ENCODE data around the gene MACROD2.

Gene MACROD2

GRCh38 chr20:13996265-13996664 is 949 bp downstream of the MACROD2 start:
- Histone ChIP-seq H3K9ac (no peak overlapping the region), H3K4me3 (ENCODE audit: low read depth, low read length) (peak overlapping the region; percentile 55), H3K27ac (peak overlapping the region; percentile 36), H3K4me1 (no peaks in the 10 kb centered on the region), H2AFZ (peak overlapping the region; percentile 90), H3K36me3 (ENCODE audit: control insufficient read depth, insufficient read depth, low read length) (no peaks in the 10 kb centered on the region), H3K79me2 (no peaks in the 10 kb centered on the region), H3K9me3 (ENCODE audit: control insufficient read depth, low read length) (peaks cover 4% of the 10 kb centered on the region), H3K27me3 (ENCODE audit: control insufficient read depth, insufficient read depth, low read length) (no peaks in the 10 kb centered on the region), H3K4me2 (ENCODE audit: low read length) (peak overlapping the region; percentile 71)
- TF ChIP-seq CTCF (IDR thresholded peaks at IDR 0.05): no peak

GRCh38 chr20:14000917-14001316 is 5.6 kb downstream of the MACROD2 start:
- no peaks in the 10 kb centered on the region for H3K27me3 ChIP-seq (ENCODE audit: control insufficient read depth, insufficient read depth, low read length)

GRCh38 chr20:14005996-14006395 is 10.7 kb downstream of the MACROD2 start:
- Histone ChIP-seq H2AFZ (no peak overlapping the region), H3K27me3 (ENCODE audit: control insufficient read depth, insufficient read depth, low read length) (no peaks in the 10 kb centered on the region), H3K27ac (no peak overlapping the region), H3K9ac (no peak overlapping the region), H3K36me3 (ENCODE audit: control insufficient read depth, insufficient read depth, low read length) (no peaks in the 10 kb centered on the region), H3K79me2 (no peaks in the 10 kb centered on the region), H3K4me1 (no peaks in the 10 kb centered on the region), H3K4me3 (ENCODE audit: low read depth, low read length) (no peak overlapping the region), H3K9me3 (ENCODE audit: control insufficient read depth, low read length) (no peaks in the 10 kb centered on the region), H3K4me2 (ENCODE audit: low read length) (no peak overlapping the region)
- TF ChIP-seq CTCF (IDR thresholded peaks at IDR 0.05): no peak

More at GRCh38 chr20:14000917-14001316, 5.6 kb downstream of the MACROD2 start:
- Histone ChIP-seq H3K79me2 (no peaks in the 10 kb centered on the region), H3K4me3 (ENCODE audit: low read depth, low read length) (no peak overlapping the region), H3K4me1 (no peaks in the 10 kb centered on the region), H3K27ac (no peak overlapping the region), H3K9me3 (ENCODE audit: control insufficient read depth, low read length) (no peaks in the 10 kb centered on the region), H3K4me2 (ENCODE audit: low read length) (no peak overlapping the region), H2AFZ (no peak overlapping the region), H3K36me3 (ENCODE audit: control insufficient read depth, insufficient read depth, low read length) (no peaks in the 10 kb centered on the region), H3K9ac (no peak overlapping the region)
- no peak for TF ChIP-seq CTCF (IDR thresholded peaks at IDR 0.05)

DNA sequence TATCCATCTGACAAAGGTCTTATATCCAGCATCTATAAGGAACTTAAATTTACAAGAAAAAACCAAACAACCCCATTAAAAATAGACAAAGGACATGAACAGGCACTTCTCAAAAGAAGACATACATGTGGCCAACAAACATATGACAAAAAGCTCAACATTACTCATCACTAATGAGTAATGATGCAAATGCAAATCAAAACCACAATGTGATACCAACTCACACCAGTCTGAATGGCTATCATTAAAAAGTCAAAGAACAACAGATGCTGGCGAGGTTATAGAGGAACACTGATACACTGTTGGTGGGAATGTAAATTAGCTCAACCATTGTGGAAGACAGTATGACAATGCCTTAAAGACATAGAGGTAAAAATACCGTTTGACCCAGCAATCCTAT is 13.9 kb downstream of the MACROD2 start:
- Histone ChIP-seq H3K27ac (no peak overlapping the region), H3K79me2 (no peaks in the 10 kb centered on the region), H3K4me2 (ENCODE audit: low read length) (no peak overlapping the region), H3K27me3 (ENCODE audit: control insufficient read depth, insufficient read depth, low read length) (no peaks in the 10 kb centered on the region), H2AFZ (no peak overlapping the region), H3K9ac (no peak overlapping the region), H3K4me3 (ENCODE audit: low read depth, low read length) (no peak overlapping the region), H3K9me3 (ENCODE audit: control insufficient read depth, low read length) (no peaks in the 10 kb centered on the region), H3K4me1 (no peaks in the 10 kb centered on the region), H3K36me3 (ENCODE audit: control insufficient read depth, insufficient read depth, low read length) (no peaks in the 10 kb centered on the region)
- TF ChIP-seq CTCF (IDR thresholded peaks at IDR 0.05): no peak

- H3K27me3 ChIP-seq (ENCODE audit: control insufficient read depth, insufficient read depth, low read length): no peaks in the 10 kb centered on the region
- no peak overlapping the region for H3K27ac ChIP-seq
- H3K79me2 ChIP-seq: peaks cover 2% of the 10 kb centered on the region
These were observed 17.4 kb downstream of the MACROD2 start for GRCh38 chr20:14012671-14013070.

More at GRCh38 chr20:14012671-14013070, 17.4 kb downstream of the MACROD2 start:
- H3K36me3 ChIP-seq (ENCODE audit: control insufficient read depth, insufficient read depth, low read length): no peaks in the 10 kb centered on the region
- no peak for TF ChIP-seq CTCF (IDR thresholded peaks at IDR 0.05)
- no peak overlapping the region for H3K4me3 ChIP-seq (ENCODE audit: low read depth, low read length)
- H2AFZ ChIP-seq: no peak overlapping the region
- no peak overlapping the region for H3K9ac ChIP-seq
- H3K9me3 ChIP-seq (ENCODE audit: control insufficient read depth, low read length): no peaks in the 10 kb centered on the region
- H3K4me2 ChIP-seq (ENCODE audit: low read length): no peak overlapping the region
- H3K4me1 ChIP-seq: no peaks in the 10 kb centered on the region

Data from parathyroid adenoma (tissue), 2 donors.